ENCODE measurements around the gene LCE1F. TPM values are rescaled to one million over a fixed set of nuclear protein-coding genes. Genes with fewer than 3 reads are reported as not detected.

The LCE1F gene
- not detected for total RNA-seq
- not detected for polyA plus RNA-seq
- long read RNA-seq, donor 1 = 0 reads
- long read RNA-seq, donor 2 = 0 reads
- long read RNA-seq, donor 3 = 0 reads

- peaks cover 0 to 5% (median 0%) of the 10 kb centered on the region in 12 donors for H3K9me3 ChIP-seq
- H3K27me3 ChIP-seq = no peaks in the 10 kb centered on the region
- no peaks in the 10 kb centered on the region for H3K36me3 ChIP-seq
- TF ChIP-seq POLR2A (IDR thresholded peaks at IDR 0.05) (no peak), CTCF (IDR thresholded peaks at IDR 0.05) (no peak)
- intact Hi-C loops (cut with DNase I) = no loop called here
- no peak within 1 kb of the TSS for H3K4me3 ChIP-seq
- DNase-seq = no peak
- H3K27ac ChIP-seq = no peak within 1 kb of the TSS
- ATAC-seq = no peak
- WGBS, 4 donors = 57 to 65% (median 58%) methylated on average over 5 to 6 of the region's 6 CpGs
- H3K4me1 ChIP-seq = no peaks in the 10 kb centered on the region
These were observed at the start of gene LCE1F for GRCh38 chr1:152774875-152775274. TSS of gene LCE1F (plus strand) at chr1:152775140. CDS start at chr1:152776372, 1,232 bp downstream.

GRCh38 chr1:152725261-152725660 is 49.7 kb upstream of the LCE1F start:
- ATAC-seq (no peak), DNase-seq (no peak)

GRCh38 chr1:152728986-152729385 is 46.0 kb upstream of the LCE1F start:
- Histone ChIP-seq H3K27ac (no peak overlapping the region), H3K9me3 (no peaks in the 10 kb centered on the region), H3K4me1 (no peaks in the 10 kb centered on the region), H3K36me3 (no peaks in the 10 kb centered on the region), H3K4me3 (no peak overlapping the region), H3K27me3 (no peaks in the 10 kb centered on the region)
- no peak for TF ChIP-seq POLR2A (IDR thresholded peaks at IDR 0.05)
- TF ChIP-seq CTCF (IDR thresholded peaks at IDR 0.05) = no peak
- intact Hi-C loops (cut with DNase I) = no loop called here
- ATAC-seq (no peak), DNase-seq (no peak)
- 80 to 85% (median 84%) methylated on average over 1 of the region's 1 CpG for WGBS, 4 donors

More at GRCh38 chr1:152725261-152725660, 49.7 kb upstream of the LCE1F start:
- no peak overlapping the region for H3K27ac ChIP-seq
- TF ChIP-seq CTCF (IDR thresholded peaks at IDR 0.05) = no peak
- no peak for TF ChIP-seq POLR2A (IDR thresholded peaks at IDR 0.05)
- no peak overlapping the region for H3K4me3 ChIP-seq
- intact Hi-C loops (cut with DNase I) = no loop called here
- no peaks in the 10 kb centered on the region for H3K36me3 ChIP-seq
- H3K9me3 ChIP-seq = no peaks in the 10 kb centered on the region
- H3K27me3 ChIP-seq = no peaks in the 10 kb centered on the region
- no peaks in the 10 kb centered on the region for H3K4me1 ChIP-seq

- no peak for ATAC-seq
- H3K27me3 ChIP-seq = peaks cover 0 to 5% (median 0%) of the 10 kb centered on the region in 9 donors
- no peak for DNase-seq
- H3K36me3 ChIP-seq = no peaks in the 10 kb centered on the region
- intact Hi-C loops (cut with DNase I) = no loop called here
- no peaks in the 10 kb centered on the region for H3K9me3 ChIP-seq
- TF ChIP-seq POLR2A (IDR thresholded peaks at IDR 0.05) = no peak
- TF ChIP-seq CTCF (IDR thresholded peaks at IDR 0.05) = no peak
- no peak overlapping the region for H3K4me3 ChIP-seq
- H3K27ac ChIP-seq = no peak overlapping the region
- no peaks in the 10 kb centered on the region for H3K4me1 ChIP-seq
- WGBS, 4 donors = 4 to 22% (median 11%) methylated on average over 1 of the region's 1 CpG
These were observed 39.3 kb upstream of the LCE1F start for GRCh38 chr1:152735648-152736047.
